SK-N-SH (cell line): Measurements from ENCODE around the gene LRRC8E. TPM values are rescaled to one million over a fixed set of nuclear protein-coding genes. Genes with fewer than 3 reads are reported as not detected.

ENCODE experiments used
- CTCF ChIA-PET: fragments of 300-600, 350-600 bp; formaldehyde crosslinking; extraction: SDS; loops from one replicate; lab custom pipeline; 2021; lab: Yijun Ruan, JAX
- POLR2A ChIA-PET: fragments of 350-600 bp; sonication (Branson Sonifier 250); formaldehyde crosslinking; extraction: SDS; loops from one replicate; lab custom pipeline; 2020; ENCODE audit warnings: antibody characterized with exemption, inconsistent platforms; lab: Yijun Ruan, JAX
- DNase-seq: peaks from one replicate; pipeline ENCODE4 v3.0.0; 2012
- H2AFZ ChIP-seq: fragments of 200-600 bp; sonication (generic); 2 replicates; pipeline ENCODE4 v1.8.1; 2016; ENCODE audit warnings: antibody characterized with exemption, mild to moderate bottlenecking, low read depth
- H3F3A ChIP-seq: fragments of 200-600 bp; sonication (generic); replicated peaks from 2 replicates; pipeline ENCODE3; 2016; ENCODE audit warnings: antibody characterized with exemption, mild to moderate bottlenecking; ENCODE audit not compliant: insufficient read depth
- H3K27ac ChIP-seq, 2 experiments: fragments of 200-500 bp in 1 of 2; fragments of 200-600 bp in 1 of 2; sonication (Bioruptor generic) in 1 of 2; sonication (generic), shearing (Covaris generic) in 1 of 2; 2 replicates each; pipeline versions ENCODE4 v1.5.1 to v1.6.1; 2014 to 2016; ENCODE audit warnings: low read depth in 2 of 2, inconsistent platforms in 1 of 2, low read length in 1 of 2, mild to moderate bottlenecking in 1 of 2, mixed read lengths in 1 of 2
- H3K27me3 ChIP-seq: fragments of 200-600 bp; sonication (generic), shearing (Covaris generic); 2 replicates; pipeline ENCODE4 v1.6.1; 2016; ENCODE audit warnings: mixed run types; ENCODE audit not compliant: insufficient read depth
- H3K36me3 ChIP-seq, 2 experiments: fragments of 200-500 bp in 1 of 2; fragments of 200-600 bp in 1 of 2; sonication (Bioruptor generic) in 1 of 2; sonication (generic) in 1 of 2; replicated peaks in 1 of 2; 2 replicates each; pipeline versions ENCODE3 to v1.5.1; 2014 to 2016; ENCODE audit warnings: low read length in 1 of 2, mild to moderate bottlenecking in 1 of 2; ENCODE audit not compliant: insufficient read depth in 2 of 2, control insufficient read depth in 1 of 2
- H3K4me1 ChIP-seq, 2 experiments: fragments of 200-500 bp in 1 of 2; fragments of 200-600 bp in 1 of 2; sonication (Bioruptor generic) in 1 of 2; sonication (generic), shearing (Covaris generic) in 1 of 2; 2 replicates each; pipeline versions ENCODE4 v1.5.1 to v1.6.1; 2014 to 2016; ENCODE audit warnings: low read depth in 1 of 2, low read length in 1 of 2, mixed run types in 1 of 2; ENCODE audit not compliant: insufficient read depth in 2 of 2, control insufficient read depth in 1 of 2
- H3K4me2 ChIP-seq: fragments of 200-600 bp; sonication (generic), shearing (Covaris generic); 2 replicates; pipeline ENCODE4 v1.6.1; 2017; ENCODE audit warnings: mixed run types
- H3K4me3 ChIP-seq, 2 experiments: fragments of 200-500 bp in 1 of 2; fragments of 200-600 bp in 1 of 2; sonication (Bioruptor generic) in 1 of 2; sonication (generic), shearing (Covaris generic) in 1 of 2; 2 replicates each; pipeline versions ENCODE4 v1.5.1 to v1.8.1; 2014 to 2016; ENCODE audit warnings: low read depth in 2 of 2, inconsistent platforms in 1 of 2, low read length in 1 of 2, mild to moderate bottlenecking in 1 of 2, mixed read lengths in 1 of 2, moderate library complexity in 1 of 2
- H3K79me2 ChIP-seq: fragments of 200-600 bp; sonication (generic); 2 replicates; pipeline ENCODE4 v1.8.1; 2017; ENCODE audit warnings: mild to moderate bottlenecking; ENCODE audit not compliant: insufficient read depth
- H3K9ac ChIP-seq: fragments of 200-600 bp; sonication (generic); 2 replicates; pipeline ENCODE4 v1.6.1; 2017; ENCODE audit warnings: mixed run types
- H3K9me2 ChIP-seq: fragments of 200-600 bp; sonication (generic); 2 replicates; pipeline ENCODE4 v1.6.1; 2017; ENCODE audit warnings: mixed run types
- H3K9me3 ChIP-seq: fragments of 200-600 bp; sonication (generic); 2 replicates; pipeline ENCODE4 v1.6.1; 2017; ENCODE audit warnings: mixed run types, mild to moderate bottlenecking, moderate library complexity
- H4K20me1 ChIP-seq: fragments of 200-600 bp; sonication (generic); 2 replicates; pipeline ENCODE4 v1.6.1; 2017; ENCODE audit warnings: mild to moderate bottlenecking, mixed run types; ENCODE audit not compliant: insufficient read depth
- EP300 ChIP-seq, 2 experiments: IDR thresholded peaks; 2 replicates each; pipeline versions ENCODE4 v1.4.0 to v1.6.1; 2012; ENCODE audit warnings: borderline replicate concordance in 1 of 2, low read depth in 1 of 2, low read length in 1 of 2
- FOXJ3 ChIP-seq: sonication (generic); formaldehyde crosslinking; IDR thresholded peaks from 2 replicates; pipeline ENCODE4 v1.5.1; 2020; ENCODE audit warnings: mild to moderate bottlenecking, missing genetic modification reagents
- FOXM1 ChIP-seq: IDR thresholded peaks from 2 replicates; pipeline ENCODE4 v1.4.0; 2012; ENCODE audit warnings: low read depth, mild to moderate bottlenecking
- GABPA ChIP-seq: IDR thresholded peaks from 2 replicates; pipeline ENCODE4 v1.4.0; 2012; ENCODE audit warnings: low read depth, mild to moderate bottlenecking
- GATA2 ChIP-seq: sonication (generic); formaldehyde crosslinking; IDR thresholded peaks from 2 replicates; pipeline ENCODE4 v1.5.0; 2020; ENCODE audit warnings: mild to moderate bottlenecking, missing genetic modification reagents
- JUND ChIP-seq: IDR thresholded peaks from 2 replicates; pipeline ENCODE4 v1.4.0; 2012
- MEF2A ChIP-seq: IDR thresholded peaks from 2 replicates; pipeline ENCODE4 v1.4.0; 2012; ENCODE audit warnings: low read depth, borderline replicate concordance
- MXI1 ChIP-seq: IDR thresholded peaks from 2 replicates; pipeline ENCODE4 v1.6.1; 2012; ENCODE audit warnings: mild to moderate bottlenecking, low read depth, low read length, improper control_type of control experiment
- POLR2AphosphoS5 ChIP-seq: IDR thresholded peaks from 2 replicates; pipeline ENCODE4 v1.6.1; 2012; ENCODE audit warnings: low read depth, low read length
- RCOR1 ChIP-seq: fragments of 150-350 bp; IDR thresholded peaks from 2 replicates; pipeline ENCODE4 v1.6.1; 2017; ENCODE audit warnings: antibody characterized with exemption, low read length
- RFX5 ChIP-seq: IDR thresholded peaks from 2 replicates; pipeline ENCODE4 v1.6.1; 2012; ENCODE audit warnings: mild to moderate bottlenecking, improper control_type of control experiment, low read length
- SIN3A ChIP-seq: IDR thresholded peaks from 2 replicates; pipeline ENCODE4 v1.6.1; 2012; ENCODE audit warnings: low read depth, mild to moderate bottlenecking, low read length, moderate library complexity, borderline replicate concordance
- TEAD4 ChIP-seq: IDR thresholded peaks from 2 replicates; pipeline ENCODE4 v1.4.0; 2012; ENCODE audit warnings: mild to moderate bottlenecking, borderline replicate concordance; ENCODE audit not compliant: insufficient read depth
- WGBS: methylation state at CpG from one replicate; pipeline ENCODE4 v1.1.6; 2017; ENCODE audit warnings: low lambda C conversion rate; 5-methylcytosine and 5-hydroxymethylcytosine counted together
- polyA plus RNA-seq, 3 experiments: library from polyadenylated mRNA; depleted of rRNA; stranded (reverse); fragments of >200 nt; gene quantifications; 2 replicates each; pipeline ENCODE4 v1.2.3, GENCODE V29; 2012
- TF ChIP-seq, protein P1 (sequence below): IDR thresholded peaks from 2 replicates; pipeline ENCODE4 v1.6.1; 2012; ENCODE audit warnings: mild to moderate bottlenecking, low read depth, low read length, moderate library complexity
- TF ChIP-seq, protein P2 (sequence below): IDR thresholded peaks from 2 replicates; pipeline ENCODE4 v1.4.0; 2012; ENCODE audit warnings: low read depth, borderline replicate concordance
- TF ChIP-seq, protein P3 (sequence below): IDR thresholded peaks from 2 replicates; pipeline ENCODE4 v1.4.0; 2012; ENCODE audit warnings: low read depth
- TF ChIP-seq, protein P4 (sequence below): fragments of 150-350 bp; IDR thresholded peaks from 2 replicates; pipeline ENCODE4 v1.6.1; 2016; ENCODE audit warnings: mild to moderate bottlenecking, low read depth, low read length
- TF ChIP-seq, protein P5 (sequence below): fragments of 150-350 bp; IDR thresholded peaks from 2 replicates; pipeline ENCODE4 v1.6.1; 2017; ENCODE audit warnings: antibody characterized with exemption, low read length, low read depth, borderline replicate concordance
- TF ChIP-seq, protein P6 (sequence below): fragments of 200-600 bp; sonication (generic); IDR thresholded peaks from 2 replicates; pipeline ENCODE4 v1.6.1; 2017; ENCODE audit warnings: antibody characterized with exemption, mild to moderate bottlenecking, moderate library complexity

LRRC8E gene
- polyA plus RNA-seq, 1 of the 3 experiments (the other 2 are of a cell fraction), result 0.02 TPM

DNA sequence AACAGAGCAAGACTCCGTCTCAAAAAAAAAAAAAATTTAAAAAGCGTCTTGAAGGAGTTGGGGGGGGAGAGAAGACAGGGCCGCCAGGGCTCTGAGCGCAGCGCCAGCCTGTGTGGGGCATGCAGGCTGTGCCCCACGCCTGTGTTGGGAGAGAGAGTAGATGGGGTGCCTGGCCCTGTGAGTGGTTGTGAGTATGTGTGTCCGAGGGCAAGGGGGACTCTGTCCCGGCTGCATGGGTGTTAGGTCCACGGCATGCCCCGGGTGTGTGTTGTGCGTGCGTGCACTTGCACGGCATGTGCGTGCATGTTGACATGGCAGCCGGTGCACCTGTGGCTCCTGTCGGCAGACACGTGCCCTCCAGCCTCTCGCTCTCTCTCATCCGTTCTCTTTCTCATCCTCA, 18.8 kb downstream of the LRRC8E start (continued):
- TF ChIP-seq, protein P1, sequence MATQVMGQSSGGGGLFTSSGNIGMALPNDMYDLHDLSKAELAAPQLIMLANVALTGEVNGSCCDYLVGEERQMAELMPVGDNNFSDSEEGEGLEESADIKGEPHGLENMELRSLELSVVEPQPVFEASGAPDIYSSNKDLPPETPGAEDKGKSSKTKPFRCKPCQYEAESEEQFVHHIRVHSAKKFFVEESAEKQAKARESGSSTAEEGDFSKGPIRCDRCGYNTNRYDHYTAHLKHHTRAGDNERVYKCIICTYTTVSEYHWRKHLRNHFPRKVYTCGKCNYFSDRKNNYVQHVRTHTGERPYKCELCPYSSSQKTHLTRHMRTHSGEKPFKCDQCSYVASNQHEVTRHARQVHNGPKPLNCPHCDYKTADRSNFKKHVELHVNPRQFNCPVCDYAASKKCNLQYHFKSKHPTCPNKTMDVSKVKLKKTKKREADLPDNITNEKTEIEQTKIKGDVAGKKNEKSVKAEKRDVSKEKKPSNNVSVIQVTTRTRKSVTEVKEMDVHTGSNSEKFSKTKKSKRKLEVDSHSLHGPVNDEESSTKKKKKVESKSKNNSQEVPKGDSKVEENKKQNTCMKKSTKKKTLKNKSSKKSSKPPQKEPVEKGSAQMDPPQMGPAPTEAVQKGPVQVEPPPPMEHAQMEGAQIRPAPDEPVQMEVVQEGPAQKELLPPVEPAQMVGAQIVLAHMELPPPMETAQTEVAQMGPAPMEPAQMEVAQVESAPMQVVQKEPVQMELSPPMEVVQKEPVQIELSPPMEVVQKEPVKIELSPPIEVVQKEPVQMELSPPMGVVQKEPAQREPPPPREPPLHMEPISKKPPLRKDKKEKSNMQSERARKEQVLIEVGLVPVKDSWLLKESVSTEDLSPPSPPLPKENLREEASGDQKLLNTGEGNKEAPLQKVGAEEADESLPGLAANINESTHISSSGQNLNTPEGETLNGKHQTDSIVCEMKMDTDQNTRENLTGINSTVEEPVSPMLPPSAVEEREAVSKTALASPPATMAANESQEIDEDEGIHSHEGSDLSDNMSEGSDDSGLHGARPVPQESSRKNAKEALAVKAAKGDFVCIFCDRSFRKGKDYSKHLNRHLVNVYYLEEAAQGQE, result no peak
- no peak for TF ChIP-seq FOXJ3 (CRISPR knock-in tag)
- no peak for TF ChIP-seq SIN3A
- no peak for TF ChIP-seq RCOR1
- no peak for TF ChIP-seq RFX5
- TF ChIP-seq, protein P2, sequence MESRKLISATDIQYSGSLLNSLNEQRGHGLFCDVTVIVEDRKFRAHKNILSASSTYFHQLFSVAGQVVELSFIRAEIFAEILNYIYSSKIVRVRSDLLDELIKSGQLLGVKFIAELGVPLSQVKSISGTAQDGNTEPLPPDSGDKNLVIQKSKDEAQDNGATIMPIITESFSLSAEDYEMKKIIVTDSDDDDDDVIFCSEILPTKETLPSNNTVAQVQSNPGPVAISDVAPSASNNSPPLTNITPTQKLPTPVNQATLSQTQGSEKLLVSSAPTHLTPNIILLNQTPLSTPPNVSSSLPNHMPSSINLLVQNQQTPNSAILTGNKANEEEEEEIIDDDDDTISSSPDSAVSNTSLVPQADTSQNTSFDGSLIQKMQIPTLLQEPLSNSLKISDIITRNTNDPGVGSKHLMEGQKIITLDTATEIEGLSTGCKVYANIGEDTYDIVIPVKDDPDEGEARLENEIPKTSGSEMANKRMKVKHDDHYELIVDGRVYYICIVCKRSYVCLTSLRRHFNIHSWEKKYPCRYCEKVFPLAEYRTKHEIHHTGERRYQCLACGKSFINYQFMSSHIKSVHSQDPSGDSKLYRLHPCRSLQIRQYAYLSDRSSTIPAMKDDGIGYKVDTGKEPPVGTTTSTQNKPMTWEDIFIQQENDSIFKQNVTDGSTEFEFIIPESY, result no peak
- TF ChIP-seq, protein P3, sequence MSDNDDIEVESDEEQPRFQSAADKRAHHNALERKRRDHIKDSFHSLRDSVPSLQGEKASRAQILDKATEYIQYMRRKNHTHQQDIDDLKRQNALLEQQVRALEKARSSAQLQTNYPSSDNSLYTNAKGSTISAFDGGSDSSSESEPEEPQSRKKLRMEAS, result no peak
- TF ChIP-seq FOXM1, result no peak
- TF ChIP-seq GATA2 (CRISPR knock-in tag), result no peak

DNA sequence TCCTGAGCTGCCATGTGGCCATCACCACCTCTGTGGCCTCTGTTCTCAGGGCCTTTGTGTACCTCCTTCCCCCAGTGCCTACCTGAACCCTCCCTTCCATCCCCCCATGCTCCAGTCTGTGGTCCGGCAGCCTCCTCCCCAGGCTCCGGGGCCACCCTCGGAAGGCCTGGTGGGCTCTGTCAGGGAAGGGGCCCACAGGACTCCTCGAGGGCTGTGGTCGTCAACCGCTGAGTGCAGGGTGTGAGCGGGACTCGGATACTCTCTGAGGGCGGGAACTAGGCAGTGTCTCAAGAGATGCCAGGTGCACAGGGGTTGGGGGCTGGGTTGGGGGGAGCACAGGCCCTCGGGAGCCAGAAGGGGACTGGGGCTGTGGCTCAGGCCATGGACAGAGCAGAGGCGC, 19.2 kb downstream of the LRRC8E start:
- no peak overlapping the region for H3K4me3 ChIP-seq
- ChIA-PET POLR2A (interaction anchor here (1.3 kb wide), 1 partner anchor 9 kb away, joined by 5 read pairs; no protein-coding TSS in a partner anchor), CTCF (interaction anchor here (0.8 to 1.7 kb wide), 2 partner anchors 10 to 16 kb away, joined by 4 read pairs; no protein-coding TSS in a partner anchor)
- no peak for DNase-seq
- H3K9me2 ChIP-seq, result no peaks in the 10 kb centered on the region
- 94% methylated on average over 11 of the region's 11 CpGs for WGBS
- H3K9ac ChIP-seq, result no peak overlapping the region
- H3K79me2 ChIP-seq, result peaks cover 43% of the 10 kb centered on the region
- no peak overlapping the region for H2AFZ ChIP-seq
- peaks cover 0 to 17% of the 10 kb centered on the region in 2 experiments; a peak in 2 of 4 replicates for H3K4me1 ChIP-seq
- no peaks in the 10 kb centered on the region for H3K27me3 ChIP-seq
- H3K27ac ChIP-seq, result no peak overlapping the region
- H4K20me1 ChIP-seq, result peaks cover 36% of the 10 kb centered on the region
- peaks cover 3 to 29% of the 10 kb centered on the region in 2 experiments for H3K36me3 ChIP-seq
- H3K9me3 ChIP-seq, result no peaks in the 10 kb centered on the region
- H3F3A ChIP-seq, result no peaks in the 10 kb centered on the region
- H3K4me2 ChIP-seq, result no peak overlapping the region
- TF ChIP-seq, protein P4, sequence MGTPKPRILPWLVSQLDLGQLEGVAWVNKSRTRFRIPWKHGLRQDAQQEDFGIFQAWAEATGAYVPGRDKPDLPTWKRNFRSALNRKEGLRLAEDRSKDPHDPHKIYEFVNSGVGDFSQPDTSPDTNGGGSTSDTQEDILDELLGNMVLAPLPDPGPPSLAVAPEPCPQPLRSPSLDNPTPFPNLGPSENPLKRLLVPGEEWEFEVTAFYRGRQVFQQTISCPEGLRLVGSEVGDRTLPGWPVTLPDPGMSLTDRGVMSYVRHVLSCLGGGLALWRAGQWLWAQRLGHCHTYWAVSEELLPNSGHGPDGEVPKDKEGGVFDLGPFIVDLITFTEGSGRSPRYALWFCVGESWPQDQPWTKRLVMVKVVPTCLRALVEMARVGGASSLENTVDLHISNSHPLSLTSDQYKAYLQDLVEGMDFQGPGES, result no peak
- TF ChIP-seq MEF2A (no peak), MXI1 (no peak), RCOR1 (no peak), POLR2AphosphoS5 (no peak), GABPA (no peak), RFX5 (no peak), JUND (no peak), TEAD4 (no peak), EP300 (IDR thresholded peaks at IDR 0.05; ENCODE audit: borderline replicate concordance in 1 of 2, low read depth in 1 of 2, low read length in 1 of 2) (no peak)
- TF ChIP-seq, protein P5, sequence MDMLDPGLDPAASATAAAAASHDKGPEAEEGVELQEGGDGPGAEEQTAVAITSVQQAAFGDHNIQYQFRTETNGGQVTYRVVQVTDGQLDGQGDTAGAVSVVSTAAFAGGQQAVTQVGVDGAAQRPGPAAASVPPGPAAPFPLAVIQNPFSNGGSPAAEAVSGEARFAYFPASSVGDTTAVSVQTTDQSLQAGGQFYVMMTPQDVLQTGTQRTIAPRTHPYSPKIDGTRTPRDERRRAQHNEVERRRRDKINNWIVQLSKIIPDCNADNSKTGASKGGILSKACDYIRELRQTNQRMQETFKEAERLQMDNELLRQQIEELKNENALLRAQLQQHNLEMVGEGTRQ, result no peak
- TF ChIP-seq, protein P6, sequence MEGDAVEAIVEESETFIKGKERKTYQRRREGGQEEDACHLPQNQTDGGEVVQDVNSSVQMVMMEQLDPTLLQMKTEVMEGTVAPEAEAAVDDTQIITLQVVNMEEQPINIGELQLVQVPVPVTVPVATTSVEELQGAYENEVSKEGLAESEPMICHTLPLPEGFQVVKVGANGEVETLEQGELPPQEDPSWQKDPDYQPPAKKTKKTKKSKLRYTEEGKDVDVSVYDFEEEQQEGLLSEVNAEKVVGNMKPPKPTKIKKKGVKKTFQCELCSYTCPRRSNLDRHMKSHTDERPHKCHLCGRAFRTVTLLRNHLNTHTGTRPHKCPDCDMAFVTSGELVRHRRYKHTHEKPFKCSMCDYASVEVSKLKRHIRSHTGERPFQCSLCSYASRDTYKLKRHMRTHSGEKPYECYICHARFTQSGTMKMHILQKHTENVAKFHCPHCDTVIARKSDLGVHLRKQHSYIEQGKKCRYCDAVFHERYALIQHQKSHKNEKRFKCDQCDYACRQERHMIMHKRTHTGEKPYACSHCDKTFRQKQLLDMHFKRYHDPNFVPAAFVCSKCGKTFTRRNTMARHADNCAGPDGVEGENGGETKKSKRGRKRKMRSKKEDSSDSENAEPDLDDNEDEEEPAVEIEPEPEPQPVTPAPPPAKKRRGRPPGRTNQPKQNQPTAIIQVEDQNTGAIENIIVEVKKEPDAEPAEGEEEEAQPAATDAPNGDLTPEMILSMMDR, result no peak
- TF ChIP-seq, protein P2, result no peak
